ENCODE data around the gene LPP.

DNA sequence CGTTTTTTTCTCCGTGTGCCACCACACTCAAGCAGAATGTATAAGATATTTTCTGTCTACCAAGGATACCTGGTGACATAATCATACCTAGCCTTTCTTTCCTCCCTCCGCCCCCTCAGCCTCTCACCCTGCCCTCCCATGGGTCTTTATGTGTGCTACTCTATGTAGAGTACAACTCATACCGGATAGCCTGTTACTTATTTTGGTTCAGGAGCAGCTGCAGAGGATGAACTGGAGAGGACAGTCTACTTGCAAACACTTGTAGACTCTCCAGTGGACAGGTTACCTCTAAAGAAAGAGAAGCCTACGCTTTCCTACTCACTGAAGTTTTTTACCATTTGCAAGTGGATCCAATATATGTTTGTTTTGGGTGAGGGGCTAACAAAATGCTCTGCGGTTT lies 671.9 kb downstream of the LPP start:
- TF ChIP-seq CTCF (IDR thresholded peaks at IDR 0.05; ENCODE audit: insufficient read depth, low read length) (no peak), POLR2AphosphoS5 (IDR thresholded peaks at IDR 0.05; ENCODE audit: low read depth) (no peak), GABPA (IDR thresholded peaks at IDR 0.05; ENCODE audit: low read depth) (no peak), SPI1 (IDR thresholded peaks at IDR 0.05; ENCODE audit: borderline replicate concordance, low read depth) (no peak)
- TF ChIP-seq, protein P1, sequence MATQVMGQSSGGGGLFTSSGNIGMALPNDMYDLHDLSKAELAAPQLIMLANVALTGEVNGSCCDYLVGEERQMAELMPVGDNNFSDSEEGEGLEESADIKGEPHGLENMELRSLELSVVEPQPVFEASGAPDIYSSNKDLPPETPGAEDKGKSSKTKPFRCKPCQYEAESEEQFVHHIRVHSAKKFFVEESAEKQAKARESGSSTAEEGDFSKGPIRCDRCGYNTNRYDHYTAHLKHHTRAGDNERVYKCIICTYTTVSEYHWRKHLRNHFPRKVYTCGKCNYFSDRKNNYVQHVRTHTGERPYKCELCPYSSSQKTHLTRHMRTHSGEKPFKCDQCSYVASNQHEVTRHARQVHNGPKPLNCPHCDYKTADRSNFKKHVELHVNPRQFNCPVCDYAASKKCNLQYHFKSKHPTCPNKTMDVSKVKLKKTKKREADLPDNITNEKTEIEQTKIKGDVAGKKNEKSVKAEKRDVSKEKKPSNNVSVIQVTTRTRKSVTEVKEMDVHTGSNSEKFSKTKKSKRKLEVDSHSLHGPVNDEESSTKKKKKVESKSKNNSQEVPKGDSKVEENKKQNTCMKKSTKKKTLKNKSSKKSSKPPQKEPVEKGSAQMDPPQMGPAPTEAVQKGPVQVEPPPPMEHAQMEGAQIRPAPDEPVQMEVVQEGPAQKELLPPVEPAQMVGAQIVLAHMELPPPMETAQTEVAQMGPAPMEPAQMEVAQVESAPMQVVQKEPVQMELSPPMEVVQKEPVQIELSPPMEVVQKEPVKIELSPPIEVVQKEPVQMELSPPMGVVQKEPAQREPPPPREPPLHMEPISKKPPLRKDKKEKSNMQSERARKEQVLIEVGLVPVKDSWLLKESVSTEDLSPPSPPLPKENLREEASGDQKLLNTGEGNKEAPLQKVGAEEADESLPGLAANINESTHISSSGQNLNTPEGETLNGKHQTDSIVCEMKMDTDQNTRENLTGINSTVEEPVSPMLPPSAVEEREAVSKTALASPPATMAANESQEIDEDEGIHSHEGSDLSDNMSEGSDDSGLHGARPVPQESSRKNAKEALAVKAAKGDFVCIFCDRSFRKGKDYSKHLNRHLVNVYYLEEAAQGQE (IDR thresholded peaks at IDR 0.05; ENCODE audit: insufficient replicate concordance, low read depth) = no peak
